HepG2 (cell line): ENCODE measurements around the gene OSCP1. TPM values are rescaled to one million over a fixed set of nuclear protein-coding genes. Genes with fewer than 3 reads are reported as not detected.

ENCODE experiments used
- AGO2 ChIP-seq: fragments of 200-400 bp; formaldehyde crosslinking; optimal IDR thresholded peaks from 2 replicates; pipeline ENCODE3; 2017; ENCODE audit warnings: mild to moderate bottlenecking, low read depth, low read length, moderate library complexity
- BCL6 ChIP-seq: IDR thresholded peaks from 2 replicates; pipeline ENCODE4 v1.6.1; 2016; ENCODE audit warnings: missing genetic modification reagents, missing compliant biosample characterization
- FOXM1 ChIP-seq: sonication (generic); formaldehyde crosslinking; IDR thresholded peaks from 2 replicates; pipeline ENCODE4 v1.5.0; 2020; ENCODE audit warnings: missing genetic modification reagents
- IRX3 ChIP-seq: sonication (generic); formaldehyde crosslinking; IDR thresholded peaks from 2 replicates; pipeline ENCODE4 v1.8.1; 2023; ENCODE audit warnings: mild to moderate bottlenecking, low read depth, missing genetic modification reagents, borderline replicate concordance
- KAT8 ChIP-seq: IDR thresholded peaks from 2 replicates; pipeline ENCODE4 v1.6.1; 2016; ENCODE audit warnings: missing genetic modification reagents, missing compliant biosample characterization
- MTERF4 ChIP-seq: sonication (generic); formaldehyde crosslinking; IDR thresholded peaks from 2 replicates; pipeline ENCODE4 v1.8.0; 2023; ENCODE audit warnings: mild to moderate bottlenecking, missing genetic modification reagents
- NFE2L1 ChIP-seq: sonication (generic); formaldehyde crosslinking; IDR thresholded peaks from 2 replicates; pipeline ENCODE4 v1.4.0; 2020; ENCODE audit warnings: missing genetic modification reagents, mild to moderate bottlenecking, borderline replicate concordance
- NR2C2 ChIP-seq: sonication (generic); formaldehyde crosslinking; IDR thresholded peaks from 2 replicates; pipeline ENCODE4 v1.4.0; 2020; ENCODE audit warnings: missing genetic modification reagents, mild to moderate bottlenecking, moderate library complexity, borderline replicate concordance
- PHF21A ChIP-seq: sonication (generic); formaldehyde crosslinking; IDR thresholded peaks from 2 replicates; pipeline ENCODE4 v1.5.0; 2020; ENCODE audit warnings: mild to moderate bottlenecking, missing genetic modification reagents
- RARG ChIP-seq: sonication (generic); formaldehyde crosslinking; IDR thresholded peaks from 2 replicates; pipeline ENCODE4 v1.4.0; 2020; ENCODE audit warnings: low read depth, mild to moderate bottlenecking, missing genetic modification reagents
- STAT5B ChIP-seq: sonication (generic); formaldehyde crosslinking; IDR thresholded peaks from 2 replicates; pipeline ENCODE4 v1.4.0; 2020; ENCODE audit warnings: missing genetic modification reagents
- ZBTB38 ChIP-seq: sonication (generic); formaldehyde crosslinking; IDR thresholded peaks from 2 replicates; pipeline ENCODE4 v1.5.1; 2020; ENCODE audit warnings: mild to moderate bottlenecking, missing genetic modification reagents
- ZBTB46 ChIP-seq: sonication (generic); formaldehyde crosslinking; IDR thresholded peaks from 2 replicates; pipeline ENCODE4 v1.4.0; 2020; ENCODE audit warnings: mild to moderate bottlenecking, missing genetic modification reagents, borderline replicate concordance
- ZNF256 ChIP-seq: sonication (generic); formaldehyde crosslinking; conservative IDR thresholded peaks from 2 replicates; pipeline ENCODE4 v1.4.0; 2020; ENCODE audit warnings: missing genetic modification reagents
- ZNF331 ChIP-seq: sonication (generic); formaldehyde crosslinking; IDR thresholded peaks from 2 replicates; pipeline ENCODE4 v1.4.0; 2020; ENCODE audit warnings: missing genetic modification reagents
- ZNF432 ChIP-seq: sonication (generic); formaldehyde crosslinking; IDR thresholded peaks from 2 replicates; pipeline ENCODE4 v1.5.0; 2020; ENCODE audit warnings: missing genetic modification reagents, mild to moderate bottlenecking, borderline replicate concordance
- ZNF576 ChIP-seq: sonication (generic); formaldehyde crosslinking; IDR thresholded peaks from 2 replicates; pipeline ENCODE4 v1.4.0; 2020; ENCODE audit warnings: mild to moderate bottlenecking, missing genetic modification reagents
- ZNF761 ChIP-seq: sonication (generic); formaldehyde crosslinking; conservative IDR thresholded peaks from 2 replicates; pipeline ENCODE4 v1.4.0; 2020; ENCODE audit warnings: mild to moderate bottlenecking, missing genetic modification reagents
- polyA plus RNA-seq, 8 experiments: library from polyadenylated mRNA; depleted of rRNA in 3 of 8; stranded (reverse) in 7 of 8; unstranded in 1 of 8; fragments of >200 nt; fragmentation: Illumina TruSeq in 4 of 8; extraction: Trizol in 4 of 8; gene quantifications; 2 replicates each; pipeline versions ENCODE4 v1.2.1 to v1.2.3, GENCODE V29; 2011 to 2016; ENCODE audit warnings: low read depth in 4 of 8, missing spikeins in 1 of 8, mixed read lengths in 1 of 8; ENCODE audit not compliant: insufficient read depth in 1 of 8
- total RNA-seq, 5 experiments: library from RNA; depleted of rRNA; stranded (reverse); fragments of >200 nt; fragmentation: Illumina TruSeq; extraction: Trizol; gene quantifications; 2 replicates each; pipeline ENCODE4 v1.2.3, GENCODE V29; 2016; ENCODE audit warnings: low read depth in 1 of 5
- TF ChIP-seq, protein P1 (sequence below): IDR thresholded peaks from 2 replicates; pipeline ENCODE4 v1.6.1; 2016; ENCODE audit warnings: control low read depth
- TF ChIP-seq, protein P2 (sequence below): sonication (generic); formaldehyde crosslinking; IDR thresholded peaks from 2 replicates; pipeline ENCODE4 v1.9.0; 2022; ENCODE audit warnings: missing genetic modification reagents, mild to moderate bottlenecking, borderline replicate concordance
- TF ChIP-seq, protein P3 (sequence below): sonication (generic); formaldehyde crosslinking; conservative IDR thresholded peaks from 2 replicates; pipeline ENCODE4 v1.4.0; 2020; ENCODE audit warnings: missing genetic modification reagents

The OSCP1 gene
- total and polyA plus RNA-seq, 2 of the 13 experiments (the other 11 are each of a cell fraction or from before 2014, with no cell fraction given): 0.60 to 0.84 TPM

DNA sequence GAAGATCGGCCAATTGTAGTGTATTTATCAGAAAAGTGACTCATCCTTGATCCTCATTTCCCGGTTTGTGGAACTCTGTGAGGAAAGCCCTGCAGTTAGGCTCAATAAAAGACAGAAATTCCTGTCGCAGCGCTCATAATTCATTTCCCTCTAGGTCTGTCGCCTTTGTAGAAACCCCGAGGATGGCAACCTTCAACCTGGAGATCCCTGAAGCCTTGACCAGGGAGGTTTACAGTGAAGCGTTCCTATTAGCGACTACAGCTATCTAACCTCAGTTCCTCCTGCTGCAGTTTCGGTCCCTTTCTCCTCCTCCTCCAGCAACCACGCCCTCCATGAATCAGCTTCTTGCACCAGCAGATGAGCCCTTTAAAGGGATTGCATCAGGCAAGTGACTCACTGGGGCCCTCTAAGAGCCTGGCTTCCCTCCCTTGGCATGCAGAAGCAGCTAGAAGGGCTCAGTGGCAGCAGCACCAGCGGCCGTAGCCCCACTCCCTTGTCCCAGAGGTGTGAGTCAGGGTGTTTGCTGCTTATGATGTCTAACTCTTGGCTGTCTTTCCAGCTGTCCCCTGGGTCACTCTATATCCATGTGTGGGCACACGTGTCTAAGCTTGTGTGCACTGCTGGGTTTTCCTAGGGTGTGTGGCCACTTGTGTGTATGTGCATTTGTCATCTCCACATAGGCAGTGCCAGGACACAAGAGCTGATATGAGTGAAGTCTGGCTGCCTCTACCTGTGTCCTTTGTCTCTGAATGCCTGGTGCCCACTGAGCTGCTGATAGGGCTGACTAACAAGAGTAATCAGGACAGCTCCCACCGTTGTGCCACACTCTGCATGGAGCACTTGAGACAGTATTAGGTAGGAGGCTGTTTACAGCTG, 63.7 kb downstream of the OSCP1 start (continued):
- TF ChIP-seq, protein P1, sequence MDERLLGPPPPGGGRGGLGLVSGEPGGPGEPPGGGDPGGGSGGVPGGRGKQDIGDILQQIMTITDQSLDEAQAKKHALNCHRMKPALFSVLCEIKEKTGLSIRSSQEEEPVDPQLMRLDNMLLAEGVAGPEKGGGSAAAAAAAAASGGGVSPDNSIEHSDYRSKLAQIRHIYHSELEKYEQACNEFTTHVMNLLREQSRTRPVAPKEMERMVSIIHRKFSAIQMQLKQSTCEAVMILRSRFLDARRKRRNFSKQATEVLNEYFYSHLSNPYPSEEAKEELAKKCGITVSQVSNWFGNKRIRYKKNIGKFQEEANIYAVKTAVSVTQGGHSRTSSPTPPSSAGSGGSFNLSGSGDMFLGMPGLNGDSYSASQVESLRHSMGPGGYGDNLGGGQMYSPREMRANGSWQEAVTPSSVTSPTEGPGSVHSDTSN: no peak
- TF ChIP-seq, protein P2, sequence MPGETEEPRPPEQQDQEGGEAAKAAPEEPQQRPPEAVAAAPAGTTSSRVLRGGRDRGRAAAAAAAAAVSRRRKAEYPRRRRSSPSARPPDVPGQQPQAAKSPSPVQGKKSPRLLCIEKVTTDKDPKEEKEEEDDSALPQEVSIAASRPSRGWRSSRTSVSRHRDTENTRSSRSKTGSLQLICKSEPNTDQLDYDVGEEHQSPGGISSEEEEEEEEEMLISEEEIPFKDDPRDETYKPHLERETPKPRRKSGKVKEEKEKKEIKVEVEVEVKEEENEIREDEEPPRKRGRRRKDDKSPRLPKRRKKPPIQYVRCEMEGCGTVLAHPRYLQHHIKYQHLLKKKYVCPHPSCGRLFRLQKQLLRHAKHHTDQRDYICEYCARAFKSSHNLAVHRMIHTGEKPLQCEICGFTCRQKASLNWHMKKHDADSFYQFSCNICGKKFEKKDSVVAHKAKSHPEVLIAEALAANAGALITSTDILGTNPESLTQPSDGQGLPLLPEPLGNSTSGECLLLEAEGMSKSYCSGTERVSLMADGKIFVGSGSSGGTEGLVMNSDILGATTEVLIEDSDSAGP (CRISPR knock-in tag): peak; percentile 97
- TF ChIP-seq RARG (CRISPR knock-in tag) (no peak; the same call in 1 of the 2 replicates), FOXM1 (no peak), PHF21A (CRISPR knock-in tag) (no peak; the same call in 1 of the 2 replicates), STAT5B (CRISPR knock-in tag) (no peak), IRX3 (CRISPR knock-in tag) (0 out of 2 replicates have a peak, but pooled peaks have one; percentile 18), BCL6 (CRISPR knock-in tag) (no peak), NR2C2 (CRISPR knock-in tag) (peak; percentile 57; the same call in 1 of the 2 replicates), ZNF256 (CRISPR knock-in tag) (no peak), ZBTB38 (CRISPR knock-in tag) (no peak), ZNF432 (no peak), AGO2 (no peak), MTERF4 (CRISPR knock-in tag) (no peak), KAT8 (CRISPR knock-in tag) (peak; percentile 56), ZNF576 (CRISPR knock-in tag) (no peak), ZNF761 (0 out of 2 replicates have a peak, but pooled peaks have one; percentile 59), NFE2L1 (peak; percentile 91; the same call in 1 of the 2 replicates), ZBTB46 (CRISPR knock-in tag) (0 out of 2 replicates have a peak, but pooled peaks have one; percentile 13), ZNF331 (CRISPR knock-in tag) (0 out of 2 replicates have a peak, but pooled peaks have one; percentile 10)
- TF ChIP-seq, protein P3, sequence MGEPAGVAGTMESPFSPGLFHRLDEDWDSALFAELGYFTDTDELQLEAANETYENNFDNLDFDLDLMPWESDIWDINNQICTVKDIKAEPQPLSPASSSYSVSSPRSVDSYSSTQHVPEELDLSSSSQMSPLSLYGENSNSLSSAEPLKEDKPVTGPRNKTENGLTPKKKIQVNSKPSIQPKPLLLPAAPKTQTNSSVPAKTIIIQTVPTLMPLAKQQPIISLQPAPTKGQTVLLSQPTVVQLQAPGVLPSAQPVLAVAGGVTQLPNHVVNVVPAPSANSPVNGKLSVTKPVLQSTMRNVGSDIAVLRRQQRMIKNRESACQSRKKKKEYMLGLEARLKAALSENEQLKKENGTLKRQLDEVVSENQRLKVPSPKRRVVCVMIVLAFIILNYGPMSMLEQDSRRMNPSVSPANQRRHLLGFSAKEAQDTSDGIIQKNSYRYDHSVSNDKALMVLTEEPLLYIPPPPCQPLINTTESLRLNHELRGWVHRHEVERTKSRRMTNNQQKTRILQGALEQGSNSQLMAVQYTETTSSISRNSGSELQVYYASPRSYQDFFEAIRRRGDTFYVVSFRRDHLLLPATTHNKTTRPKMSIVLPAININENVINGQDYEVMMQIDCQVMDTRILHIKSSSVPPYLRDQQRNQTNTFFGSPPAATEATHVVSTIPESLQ (CRISPR knock-in tag): no peak
